AG09319 (cell line): Measurements from ENCODE around the gene ATG16L1.

Source experiments
- DNase-seq: peaks from one replicate; pipeline ENCODE4 v3.0.0-alpha.2; 2010; ENCODE audit warnings: low read depth; ENCODE audit errors: extremely low read depth
- CTCF ChIP-seq: IDR thresholded peaks from 2 replicates; pipeline ENCODE4 v1.5.1; 2011; ENCODE audit warnings: low read depth, mild to moderate bottlenecking, inconsistent platforms, low read length, moderate library complexity

Gene ATG16L1

GRCh38 chr2:233301811-233302210, 50.3 kb downstream of the ATG16L1 start:
- no peak for TF ChIP-seq CTCF
- no peak for DNase-seq

- no peak for DNase-seq
- TF ChIP-seq CTCF, result no peak
Measured at GRCh38 chr2:233303252-233303651, 51.8 kb downstream of the ATG16L1 start.

GRCh38 chr2:233307565-233307964, 56.1 kb downstream of the ATG16L1 start, which contains the start of gene SAG:
TSS of gene SAG (plus strand) at chr2:233307816. CDS start at chr2:233309190, 1,374 bp downstream.
- no peak for TF ChIP-seq CTCF
- DNase-seq, result no peak

GRCh38 chr2:233311241-233311926, 59.9 kb downstream of the ATG16L1 start:
- no peak for DNase-seq
- TF ChIP-seq CTCF, result no peak

- no peak for TF ChIP-seq CTCF
- DNase-seq, result no peak
Measured at GRCh38 chr2:233312874-233313273, 61.4 kb downstream of the ATG16L1 start.

GRCh38 chr2:233314180-233314925, 62.9 kb downstream of the ATG16L1 start:
- TF ChIP-seq CTCF, result no peak
- no peak for DNase-seq
